ENCODE data around the gene TMPRSS7. TPM values are rescaled to one million over a fixed set of nuclear protein-coding genes. Genes with fewer than 3 reads are reported as not detected.

Gene TMPRSS7
- total RNA-seq, 1 experiment from 2014 or later: not detected

GRCh38 chr3:112083239-112083638, 48.7 kb downstream of the TMPRSS7 start:
- Mint-ChIP-seq H3K27me3 (ENCODE audit: insufficient read depth, unreplicated experiment) (no peaks in the 10 kb centered on the region), H3K9me3 (ENCODE audit: unreplicated experiment) (no peaks in the 10 kb centered on the region), H3K36me3 (ENCODE audit: insufficient read depth, unreplicated experiment) (peaks cover 5% of the 10 kb centered on the region), H3K27ac (ENCODE audit: low read depth, unreplicated experiment) (no peak overlapping the region), H3K4me1 (ENCODE audit: insufficient read depth, unreplicated experiment) (peaks cover 18% of the 10 kb centered on the region), H3K4me3 (ENCODE audit: unreplicated experiment) (no peak overlapping the region)
- POLR2A ChIA-PET: no interaction called here
- intact Hi-C loops (cut with micrococcal nuclease): no loop called here
- no peak for DNase-seq (ENCODE audit: unreplicated experiment)
- CTCF ChIA-PET: no interaction called here
- no TSS peak for BruUV-seq (replicated peaks)
- TF ChIP-seq CTCF (IDR thresholded peaks at IDR 0.05; ENCODE audit: unreplicated experiment): no peak

DNA sequence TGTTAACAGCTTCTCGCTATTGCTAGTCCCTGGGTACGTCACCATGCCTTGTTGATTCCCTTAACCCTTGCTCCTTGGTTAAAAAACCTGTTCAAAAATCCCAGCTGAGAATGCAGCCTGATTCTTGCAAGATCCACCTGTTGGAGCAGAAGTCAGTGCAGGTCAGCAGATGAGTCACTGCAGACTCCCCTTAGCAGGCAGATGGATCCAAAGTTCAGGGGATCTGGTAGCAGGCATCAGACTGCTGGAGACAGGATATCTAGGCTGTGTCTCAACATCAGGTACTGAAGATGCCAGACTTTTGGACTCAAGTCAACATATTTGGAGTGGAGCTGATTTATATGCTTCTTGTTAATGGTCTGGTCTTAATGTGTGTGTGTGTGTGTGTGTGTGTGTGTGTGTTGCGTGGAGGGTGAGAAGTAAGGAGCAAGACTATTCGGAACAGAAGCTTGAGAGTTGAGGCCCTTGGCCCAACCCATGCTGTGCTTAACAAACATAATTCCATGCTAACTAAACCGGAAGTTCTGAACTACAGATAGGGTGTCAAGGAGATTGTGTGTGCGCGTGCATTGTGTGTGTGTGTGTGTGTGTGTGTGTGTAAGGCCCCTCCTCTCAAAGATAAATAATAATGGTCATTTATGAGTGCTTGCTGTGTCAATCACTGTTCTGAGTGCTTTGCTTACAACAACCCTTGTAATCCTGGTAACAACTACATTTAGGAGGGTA, 50.6 kb downstream of the TMPRSS7 start:
- H3K27ac Mint-ChIP-seq (ENCODE audit: low read depth, unreplicated experiment): no peak overlapping the region
- CTCF ChIA-PET: interaction anchor here (0.6 kb wide), 1 partner anchor 1492 kb away, joined by 3 read pairs; no protein-coding TSS in a partner anchor
- no TSS peak for BruUV-seq (replicated peaks)
- intact Hi-C loops (cut with micrococcal nuclease): no loop called here
- no peaks in the 10 kb centered on the region for H3K27me3 Mint-ChIP-seq (ENCODE audit: insufficient read depth, unreplicated experiment)
- no peaks in the 10 kb centered on the region for H3K9me3 Mint-ChIP-seq (ENCODE audit: unreplicated experiment)
- H3K36me3 Mint-ChIP-seq (ENCODE audit: insufficient read depth, unreplicated experiment): peaks cover 16% of the 10 kb centered on the region
- DNase-seq (ENCODE audit: unreplicated experiment): peak; percentile 35
- TF ChIP-seq CTCF (IDR thresholded peaks at IDR 0.05; ENCODE audit: unreplicated experiment): no peak
- peak overlapping the region; percentile 90 for H3K4me3 Mint-ChIP-seq (ENCODE audit: unreplicated experiment)
- POLR2A ChIA-PET: interaction anchor here (1.2 to 1.3 kb wide), 2 partner anchors 9 to 107 kb away, joined by 3 to 5 read pairs; partner anchors contain the start of gene ABHD10
- peaks cover 25% of the 10 kb centered on the region for H3K4me1 Mint-ChIP-seq (ENCODE audit: insufficient read depth, unreplicated experiment)

- H3K9me3 Mint-ChIP-seq (ENCODE audit: unreplicated experiment): no peaks in the 10 kb centered on the region
- peak overlapping the region; percentile 90 for H3K4me3 Mint-ChIP-seq (ENCODE audit: unreplicated experiment)
- POLR2A ChIA-PET: interaction anchor here (0.7 to 1.9 kb wide), 6 partner anchors 10 to 107 kb away, joined by 3 to 5 read pairs (median 4); partner anchors contain the start of gene ABHD10
- no TSS peak for BruUV-seq (replicated peaks)
- intact Hi-C loops (cut with micrococcal nuclease): loop anchor here (1.0 to 2.0 kb wide), 4 partner anchors 10 to 96 kb away; no protein-coding TSS in a partner anchor
- H3K27me3 Mint-ChIP-seq (ENCODE audit: insufficient read depth, unreplicated experiment): no peaks in the 10 kb centered on the region
- DNase-seq (ENCODE audit: unreplicated experiment): no peak
- H3K36me3 Mint-ChIP-seq (ENCODE audit: insufficient read depth, unreplicated experiment): peaks cover 17% of the 10 kb centered on the region
- H3K4me1 Mint-ChIP-seq (ENCODE audit: insufficient read depth, unreplicated experiment): peaks cover 25% of the 10 kb centered on the region
- CTCF ChIA-PET: no interaction called here
- H3K27ac Mint-ChIP-seq (ENCODE audit: low read depth, unreplicated experiment): peak overlapping the region; percentile 96
- TF ChIP-seq CTCF (IDR thresholded peaks at IDR 0.05; ENCODE audit: unreplicated experiment): no peak
These were observed 51.2 kb downstream of the TMPRSS7 start for GRCh38 chr3:112085735-112086075.

- TF ChIP-seq CTCF (IDR thresholded peaks at IDR 0.05; ENCODE audit: unreplicated experiment): no peak
- Mint-ChIP-seq H3K4me1 (ENCODE audit: insufficient read depth, unreplicated experiment) (peaks cover 25% of the 10 kb centered on the region), H3K36me3 (ENCODE audit: insufficient read depth, unreplicated experiment) (peaks cover 17% of the 10 kb centered on the region), H3K27ac (ENCODE audit: low read depth, unreplicated experiment) (peak within 1 kb of the TSS; percentile 96), H3K27me3 (ENCODE audit: insufficient read depth, unreplicated experiment) (no peaks in the 10 kb centered on the region), H3K4me3 (ENCODE audit: unreplicated experiment) (peak within 1 kb of the TSS; percentile 90), H3K9me3 (ENCODE audit: unreplicated experiment) (no peaks in the 10 kb centered on the region)
- DNase-seq (ENCODE audit: unreplicated experiment): peak; percentile 87
- CTCF ChIA-PET: interaction anchor here (0.7 to 1.6 kb wide), 2 partner anchors 43 to 219 kb away, joined by 3 to 6 read pairs; no protein-coding TSS in a partner anchor
- intact Hi-C loops (cut with micrococcal nuclease): loop anchor here (1.0 to 2.0 kb wide), 4 partner anchors 11 to 97 kb away; no protein-coding TSS in a partner anchor
- POLR2A ChIA-PET: interaction anchor here (0.5 to 2.0 kb wide), 8 partner anchors 8 to 700 kb away, joined by 3 to 11 read pairs (median 4); no protein-coding TSS in a partner anchor
- BruUV-seq (replicated peaks): TSS peak; percentile 74
These were observed 51.7 kb downstream of the TMPRSS7 start, which contains the start of gene C3orf52 for GRCh38 chr3:112086076-112086854. Gene C3orf52, plus strand, starts transcription at chr3:112086389. Its CDS starts 19 bp downstream, at chr3:112086408.
